Effector memory CD4-positive, alpha-beta T cell (primary cell): ENCODE measurements around the gene DSCAML1.

Experiments used
- DNase-seq, 3 donors: peaks; one replicate each; pipeline ENCODE4 v3.0.0-alpha.2; 2020
- H3K27ac ChIP-seq: 2 replicates; pipeline ENCODE4 v1.7.0; 2013; ENCODE audit warnings: mild to moderate bottlenecking, low read length, moderate library complexity; ENCODE audit not compliant: insufficient read depth, poor library complexity, severe bottlenecking
- H3K27me3 ChIP-seq: replicated peaks from 2 replicates; pipeline ENCODE4 v1.7.0; 2013; ENCODE audit warnings: mild to moderate bottlenecking, low read length; ENCODE audit not compliant: insufficient read depth, control insufficient read depth, poor library complexity, severe bottlenecking
- H3K36me3 ChIP-seq: 2 replicates; pipeline ENCODE4 v1.7.0; 2013; ENCODE audit warnings: mild to moderate bottlenecking, low read length, moderate library complexity; ENCODE audit not compliant: control insufficient read depth, insufficient read depth
- H3K4me1 ChIP-seq: 2 replicates; pipeline ENCODE4 v1.7.0; 2013; ENCODE audit warnings: low read length, mild to moderate bottlenecking; ENCODE audit not compliant: control insufficient read depth, insufficient read depth, poor library complexity, severe bottlenecking
- H3K4me3 ChIP-seq: 2 replicates; pipeline ENCODE4 v1.7.0; 2013; ENCODE audit warnings: low read length, low read depth, mild to moderate bottlenecking; ENCODE audit not compliant: insufficient read depth, poor library complexity, severe bottlenecking
- H3K9me3 ChIP-seq: 2 replicates; pipeline ENCODE4 v1.7.0; 2013; ENCODE audit warnings: mild to moderate bottlenecking, low read length, moderate library complexity; ENCODE audit not compliant: control insufficient read depth

The DSCAML1 gene

GRCh38 chr11:117478926-117479325 is 318.1 kb downstream of the DSCAML1 start:
- Histone ChIP-seq H3K4me3 (no peak overlapping the region), H3K27me3 (no peaks in the 10 kb centered on the region), H3K4me1 (no peaks in the 10 kb centered on the region), H3K27ac (no peak overlapping the region), H3K36me3 (no peaks in the 10 kb centered on the region), H3K9me3 (no peaks in the 10 kb centered on the region)
- no peak for DNase-seq

- no peaks in the 10 kb centered on the region for H3K4me1 ChIP-seq
- no peak overlapping the region for H3K4me3 ChIP-seq
- no peaks in the 10 kb centered on the region for H3K36me3 ChIP-seq
- H3K9me3 ChIP-seq = no peaks in the 10 kb centered on the region
- H3K27me3 ChIP-seq = no peaks in the 10 kb centered on the region
- no peak for DNase-seq
- no peak overlapping the region for H3K27ac ChIP-seq
Measured at GRCh38 chr11:117478126-117478860, 318.7 kb downstream of the DSCAML1 start.

GRCh38 chr11:117477721-117478120 is 319.3 kb downstream of the DSCAML1 start:
- Histone ChIP-seq H3K36me3 (no peaks in the 10 kb centered on the region), H3K4me1 (no peaks in the 10 kb centered on the region), H3K27me3 (no peaks in the 10 kb centered on the region), H3K4me3 (no peak overlapping the region), H3K27ac (no peak overlapping the region), H3K9me3 (no peaks in the 10 kb centered on the region)
- no peak for DNase-seq

GRCh38 chr11:117476531-117477142 is 320.4 kb downstream of the DSCAML1 start:
- Histone ChIP-seq H3K27ac (no peak overlapping the region), H3K9me3 (no peaks in the 10 kb centered on the region), H3K4me3 (no peak overlapping the region), H3K27me3 (no peaks in the 10 kb centered on the region), H3K4me1 (no peaks in the 10 kb centered on the region), H3K36me3 (no peaks in the 10 kb centered on the region)
- DNase-seq = no peak

GRCh38 chr11:117475716-117476530 is 321.1 kb downstream of the DSCAML1 start:
- H3K4me3 ChIP-seq = no peak overlapping the region
- DNase-seq = no peak
- H3K27me3 ChIP-seq = no peaks in the 10 kb centered on the region
- no peaks in the 10 kb centered on the region for H3K9me3 ChIP-seq
- H3K36me3 ChIP-seq = no peaks in the 10 kb centered on the region
- no peak overlapping the region for H3K27ac ChIP-seq
- no peaks in the 10 kb centered on the region for H3K4me1 ChIP-seq

- no peaks in the 10 kb centered on the region for H3K9me3 ChIP-seq
- H3K27ac ChIP-seq = no peak overlapping the region
Measured at GRCh38 chr11:117473481-117474091, 323.4 kb downstream of the DSCAML1 start.

GRCh38 chr11:117471776-117472175 is 325.2 kb downstream of the DSCAML1 start:
- no peak for DNase-seq
- Histone ChIP-seq H3K27me3 (no peaks in the 10 kb centered on the region), H3K4me3 (no peak overlapping the region), H3K9me3 (no peaks in the 10 kb centered on the region), H3K4me1 (no peaks in the 10 kb centered on the region), H3K36me3 (no peaks in the 10 kb centered on the region), H3K27ac (no peak overlapping the region)

More at GRCh38 chr11:117473481-117474091, 323.4 kb downstream of the DSCAML1 start:
- Histone ChIP-seq H3K27me3 (no peaks in the 10 kb centered on the region), H3K4me1 (no peaks in the 10 kb centered on the region), H3K4me3 (no peak overlapping the region), H3K36me3 (no peaks in the 10 kb centered on the region)
- DNase-seq = no peak

GRCh38 chr11:117470576-117470975 is 326.4 kb downstream of the DSCAML1 start:
- DNase-seq = no peak
- Histone ChIP-seq H3K36me3 (no peaks in the 10 kb centered on the region), H3K27ac (no peak overlapping the region), H3K4me1 (no peaks in the 10 kb centered on the region), H3K4me3 (no peak overlapping the region), H3K9me3 (no peaks in the 10 kb centered on the region), H3K27me3 (no peaks in the 10 kb centered on the region)

GRCh38 chr11:117468888-117469287 is 328.1 kb downstream of the DSCAML1 start:
- Histone ChIP-seq H3K27me3 (no peaks in the 10 kb centered on the region), H3K4me3 (no peak overlapping the region), H3K27ac (no peak overlapping the region), H3K4me1 (no peaks in the 10 kb centered on the region), H3K36me3 (no peaks in the 10 kb centered on the region), H3K9me3 (no peaks in the 10 kb centered on the region)
- no peak for DNase-seq
